Measurements from ENCODE around the gene C1orf159.

The C1orf159 gene

GRCh38 chr1:1130206-1131120 lies 14.6 kb upstream of the C1orf159 start:
- DNase-seq: no peak

DNA sequence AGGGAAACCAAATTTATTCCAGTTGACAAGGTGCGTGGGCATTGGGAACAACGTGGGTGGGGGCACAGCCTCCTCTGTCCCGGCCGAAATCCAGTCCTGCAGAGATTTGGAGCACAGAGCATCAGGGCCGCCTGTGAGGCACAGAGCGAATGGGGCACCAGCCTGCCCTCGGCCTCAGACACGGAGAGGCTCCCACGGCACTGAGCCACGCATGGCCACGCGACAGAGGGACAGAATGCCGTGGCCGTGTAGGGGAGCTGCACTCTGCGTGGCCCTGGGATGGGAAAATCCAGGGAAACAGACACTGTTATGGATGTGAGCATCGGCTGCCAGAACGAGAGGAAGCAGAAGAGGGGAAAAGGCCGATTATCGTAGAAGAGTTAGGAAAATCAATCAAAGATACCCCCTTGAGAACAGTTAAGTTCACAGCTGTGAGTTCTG lies 13.5 kb upstream of the C1orf159 start:
- no peak for DNase-seq

DNA sequence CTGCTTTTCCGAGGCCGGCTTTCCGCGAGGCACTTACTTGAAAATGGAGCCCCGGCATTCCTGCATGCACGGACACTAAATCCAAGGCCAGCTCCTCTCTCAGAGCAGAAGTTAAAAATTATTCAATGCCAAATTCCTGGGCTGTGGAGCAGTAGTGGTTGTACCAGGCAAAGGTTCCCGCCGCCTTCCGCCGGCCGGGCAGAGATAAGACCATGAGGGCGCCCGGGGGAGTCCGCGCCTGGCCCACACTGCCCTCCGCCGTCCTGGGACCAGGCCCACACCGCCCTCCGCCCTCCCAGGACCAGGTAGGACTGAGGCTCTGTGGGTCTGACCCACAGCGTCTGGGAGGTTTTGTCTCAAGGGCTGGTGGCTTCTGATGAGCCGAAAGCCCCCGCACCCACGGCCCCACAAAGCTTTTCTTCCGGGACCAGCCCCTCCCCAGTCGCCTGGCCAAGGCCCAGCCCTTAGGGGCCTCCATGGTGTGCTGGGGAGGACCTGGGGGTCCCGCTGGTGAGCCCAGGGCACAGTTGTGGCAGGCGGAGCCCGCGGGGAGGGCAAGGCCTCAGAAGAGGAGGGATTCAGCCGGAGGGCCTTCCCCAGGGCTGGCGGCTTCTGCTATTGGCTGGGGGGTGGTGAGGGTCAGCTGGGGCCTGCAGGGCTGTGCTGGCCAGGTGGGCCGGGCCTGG lies 12.7 kb upstream of the C1orf159 start:
- DNase-seq: no peak

GRCh38 chr1:1127551-1128451 lies 11.9 kb upstream of the C1orf159 start:
- no peak for DNase-seq

DNA sequence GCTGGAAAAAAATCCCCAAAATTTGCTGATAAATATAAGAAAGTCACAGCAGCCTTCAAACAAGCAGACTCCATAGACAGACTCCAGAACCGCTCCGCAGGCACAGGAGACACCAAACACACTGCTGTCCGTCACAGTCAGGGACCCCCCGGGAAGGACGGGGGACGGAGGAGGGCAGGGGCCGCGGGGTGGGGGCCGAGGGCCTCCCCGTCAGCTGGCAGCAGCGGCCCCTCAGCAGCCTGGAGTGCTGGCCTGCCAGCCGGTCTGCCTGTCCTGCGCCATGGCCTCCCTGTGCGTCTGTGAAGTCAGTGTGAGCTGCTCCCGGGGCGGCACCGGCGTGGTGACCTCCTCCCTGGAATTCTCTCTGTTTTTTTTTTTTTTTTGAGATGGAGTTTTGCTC lies 10.1 kb upstream of the C1orf159 start:
- DNase-seq: no peak

- DNase-seq: no peak
Measured at GRCh38 chr1:1124786-1125642, 9.1 kb upstream of the C1orf159 start.

GRCh38 chr1:1124508-1124785 lies 8.6 kb upstream of the C1orf159 start:
- DNase-seq: no peak

DNA sequence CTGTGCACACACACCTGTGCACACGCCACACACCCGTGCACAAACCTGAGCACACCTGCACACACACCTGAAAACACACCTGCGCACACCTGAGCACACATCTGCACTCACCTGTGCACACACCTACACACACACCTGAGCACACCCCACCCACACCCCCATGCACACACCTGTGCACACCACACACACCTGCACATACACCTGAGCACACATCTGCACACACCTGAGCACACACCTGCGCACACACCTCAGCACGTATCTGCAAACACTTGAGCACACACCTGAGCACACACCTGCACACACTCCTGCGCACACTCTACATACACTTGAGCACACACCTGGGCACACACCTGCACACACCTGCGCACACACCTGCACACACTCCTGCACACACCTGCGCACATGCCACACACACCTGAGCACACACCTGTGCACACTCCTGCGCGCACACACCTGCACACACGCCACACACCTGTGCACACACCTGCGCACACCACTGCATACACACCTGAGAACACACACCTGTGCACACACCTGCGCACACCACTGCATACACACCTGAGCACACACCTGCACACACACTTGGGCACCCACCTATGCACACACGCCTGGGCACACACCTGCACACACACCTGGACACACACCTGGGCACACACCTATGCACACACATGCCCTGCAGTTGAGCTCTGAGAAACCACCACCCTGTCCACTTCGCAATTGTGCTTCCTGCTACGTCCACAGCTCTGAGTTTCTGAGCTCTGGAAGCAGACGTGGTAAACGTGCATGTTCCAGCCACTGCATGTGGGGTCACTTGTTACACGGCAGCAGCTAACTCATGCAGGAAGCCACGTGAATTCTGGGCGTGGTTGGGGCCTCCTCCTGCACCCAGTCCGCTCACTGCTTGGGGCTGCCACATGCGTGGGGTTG lies 8.0 kb upstream of the C1orf159 start:
- no peak for DNase-seq

DNA sequence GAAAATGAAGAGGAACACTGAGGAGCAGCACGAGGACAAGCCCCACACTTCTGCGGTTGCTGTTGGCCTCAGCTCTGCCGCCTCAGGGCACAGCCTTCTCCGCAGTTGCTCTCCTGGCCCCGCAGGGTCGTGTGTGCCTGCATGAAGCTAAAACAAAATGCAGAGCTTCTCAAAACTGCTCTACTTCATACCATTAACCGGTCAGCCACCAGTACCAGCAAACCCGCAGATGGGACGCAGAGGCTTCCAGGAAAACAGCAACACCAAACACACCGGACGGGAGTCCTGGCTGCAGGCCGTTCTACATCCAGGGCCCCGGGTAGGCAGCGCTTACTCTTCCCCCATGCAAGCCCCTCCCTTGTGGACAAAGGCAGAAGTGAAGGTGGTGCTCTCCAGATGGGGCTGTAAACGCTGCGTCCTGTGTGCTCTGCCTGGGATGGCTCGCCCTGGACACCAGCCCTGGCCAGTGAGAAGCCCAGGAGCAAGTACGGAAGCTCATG lies 7.1 kb upstream of the C1orf159 start:
- no peak for DNase-seq

GRCh38 chr1:1122078-1122811 lies 6.4 kb upstream of the C1orf159 start:
- DNase-seq: peak; percentile 78 to 84

- no peak for DNase-seq
Measured at GRCh38 chr1:1121611-1122077, 5.8 kb upstream of the C1orf159 start.

DNA sequence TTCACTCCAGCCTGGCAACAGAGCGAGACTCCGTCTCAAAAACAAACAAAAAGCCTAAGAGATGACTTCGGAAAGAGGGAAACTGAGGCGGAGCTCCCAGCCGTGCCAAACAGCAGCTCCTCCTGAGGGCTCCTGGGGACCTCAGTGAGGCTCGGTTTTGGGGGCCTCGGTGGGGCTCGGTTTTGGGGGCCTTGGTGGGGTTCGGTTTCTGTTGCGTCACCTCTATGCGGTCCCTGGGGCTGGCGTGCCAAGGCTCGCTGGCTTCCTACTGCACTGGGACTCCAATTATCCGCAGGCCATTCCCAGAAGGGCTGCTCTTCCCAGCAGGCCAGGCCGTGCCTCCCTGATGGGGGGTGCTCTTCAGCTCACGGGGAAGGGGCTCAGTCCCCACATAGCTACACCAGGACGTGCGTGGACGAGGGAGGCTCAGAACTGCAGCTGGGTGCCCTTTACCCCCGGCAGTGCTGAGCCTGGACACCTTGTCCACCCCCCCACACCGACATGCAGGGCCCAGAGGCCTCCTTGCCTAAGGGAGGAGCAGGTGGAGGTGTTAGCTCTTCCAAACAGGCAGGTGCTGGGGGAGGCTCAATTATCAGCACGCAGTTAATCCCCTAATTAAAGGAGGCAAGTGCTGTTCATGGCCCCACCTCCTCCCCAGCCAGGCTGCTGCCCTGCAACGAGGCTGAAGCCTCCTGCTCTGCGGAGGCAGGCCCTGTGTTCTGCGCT lies 5.1 kb upstream of the C1orf159 start:
- no peak for DNase-seq

DNA sequence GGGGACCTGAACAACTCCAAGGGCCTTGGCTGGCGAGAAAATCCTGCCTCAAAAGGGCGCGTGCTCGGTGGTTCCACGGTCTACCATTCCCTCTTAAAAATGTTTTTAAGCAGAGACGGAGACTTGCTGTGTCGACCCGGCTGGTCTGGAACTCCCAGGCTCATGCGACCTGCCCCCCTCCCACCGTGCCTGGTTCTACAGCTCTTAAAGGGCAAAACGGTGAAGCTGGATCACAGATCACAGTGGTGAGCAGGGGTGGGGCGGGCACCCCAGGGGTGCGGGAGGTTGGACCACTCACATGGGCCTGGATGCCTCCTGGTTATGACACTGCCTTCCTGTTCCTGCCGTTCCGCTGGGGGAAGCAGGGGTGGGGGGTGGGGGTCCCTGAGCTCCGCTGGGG lies 4.2 kb upstream of the C1orf159 start:
- no peak for DNase-seq

DNA sequence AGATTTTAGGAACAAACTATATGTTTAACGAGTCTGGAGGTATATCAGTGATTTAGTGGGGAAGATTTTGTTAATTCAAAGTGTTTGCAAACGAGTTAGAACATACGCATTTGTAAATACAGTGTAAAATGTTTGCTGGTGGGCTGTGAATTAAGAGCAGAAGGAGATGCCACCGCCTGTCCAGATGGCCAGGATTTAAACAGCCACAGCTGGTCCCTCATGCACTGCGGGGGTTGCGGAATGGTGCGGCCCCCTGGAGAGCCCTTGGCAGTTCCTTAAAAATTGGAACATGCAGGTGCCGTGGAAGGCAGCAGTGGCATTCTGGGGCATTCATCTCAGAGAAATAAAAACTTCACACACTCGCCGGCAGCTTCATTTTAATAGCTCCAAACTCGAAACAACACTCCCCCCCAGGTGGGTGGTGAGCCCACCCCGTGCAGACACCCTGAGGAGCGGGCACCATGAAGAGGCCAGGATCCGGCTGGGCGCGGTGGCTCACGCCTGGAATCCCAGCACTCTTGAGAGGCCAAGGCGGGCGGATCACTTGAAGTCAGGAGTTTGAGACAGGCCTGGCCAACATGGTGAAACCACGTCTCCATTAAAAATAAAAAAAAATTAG lies 3.5 kb upstream of the C1orf159 start:
- DNase-seq: no peak

DNA sequence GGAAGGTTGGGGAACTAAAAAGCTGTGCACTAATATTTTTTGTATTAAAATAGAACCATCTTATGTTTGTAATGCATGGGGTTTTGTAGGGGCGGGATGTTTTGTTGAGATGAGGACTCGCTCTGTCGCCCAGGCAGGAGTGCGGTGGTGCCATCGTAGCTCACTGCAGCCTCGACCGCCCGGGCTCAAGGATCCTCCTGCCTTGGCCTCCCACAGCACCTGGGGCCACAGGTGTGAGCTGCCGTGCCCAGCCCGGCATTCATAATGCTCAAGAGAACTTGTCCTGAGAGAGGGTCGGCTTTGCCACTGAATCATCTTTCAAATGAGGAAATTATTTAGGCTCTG lies 3.0 kb upstream of the C1orf159 start:
- no peak for DNase-seq

- no peak for DNase-seq
Measured at GRCh38 chr1:1118011-1118875, 2.4 kb upstream of the C1orf159 start.

GRCh38 chr1:1117469-1117831 lies 1.6 kb upstream of the C1orf159 start:
- DNase-seq: no peak

All from stimulated activated CD4-positive, alpha-beta T cell treated with anti-CD3 and anti-CD28 coated beads, Interleukin-4, amount 100 ng/mL, for 4 hours (primary cell).